Amniotic epithelial cell (primary cell): ENCODE measurements around the gene ZFAND3.
"Not testable (repeated sequence)": the region's sequence is repeated elsewhere in the genome, so short reads cannot be mapped to it uniquely, and the experiment has no call there.

ENCODE experiments used
- DNase-seq: peaks from one replicate; pipeline ENCODE4 v3.0.0-alpha.2; 2010; ENCODE audit warnings: low read depth

ZFAND3 gene

DNA sequence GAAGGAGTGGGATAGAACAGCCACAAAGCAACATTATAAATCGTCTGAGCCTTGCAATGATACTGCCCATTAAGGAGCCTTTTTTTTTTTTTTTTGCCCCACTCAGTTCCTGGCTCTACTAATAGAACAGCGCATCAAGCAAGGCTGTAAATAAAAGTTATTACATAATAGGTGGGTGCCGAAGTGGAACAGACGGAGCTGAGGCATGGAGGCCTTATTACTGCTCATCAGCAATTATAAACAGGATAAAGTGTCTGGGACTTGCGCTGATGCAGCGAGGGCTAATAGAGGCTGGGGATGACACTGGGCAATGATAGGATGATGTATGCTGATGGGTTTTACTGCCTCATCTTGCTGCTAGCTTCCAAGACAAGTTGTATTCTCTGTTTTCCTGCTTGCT lies 272.1 kb downstream of the ZFAND3 start:
- peak; percentile 22 for DNase-seq

DNA sequence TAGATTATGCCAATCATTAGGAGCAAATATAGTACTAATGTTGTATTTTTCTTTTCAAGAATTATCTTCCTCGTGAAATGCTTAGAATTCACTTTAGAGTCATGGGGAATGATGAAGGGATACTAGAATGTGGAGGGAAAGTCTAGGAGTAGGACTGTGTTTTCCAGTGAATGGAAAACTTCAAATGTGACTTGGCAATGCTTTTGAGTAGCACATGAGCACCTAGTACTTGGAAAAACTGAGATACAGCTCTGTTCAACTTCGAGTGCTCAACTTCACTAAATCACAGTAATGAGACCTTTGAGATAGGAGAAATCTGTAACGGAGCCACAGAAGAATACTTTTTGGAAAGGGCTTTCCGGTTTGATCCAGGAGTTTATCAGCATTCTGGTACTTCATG lies 272.9 kb downstream of the ZFAND3 start:
- no peak for DNase-seq

DNA sequence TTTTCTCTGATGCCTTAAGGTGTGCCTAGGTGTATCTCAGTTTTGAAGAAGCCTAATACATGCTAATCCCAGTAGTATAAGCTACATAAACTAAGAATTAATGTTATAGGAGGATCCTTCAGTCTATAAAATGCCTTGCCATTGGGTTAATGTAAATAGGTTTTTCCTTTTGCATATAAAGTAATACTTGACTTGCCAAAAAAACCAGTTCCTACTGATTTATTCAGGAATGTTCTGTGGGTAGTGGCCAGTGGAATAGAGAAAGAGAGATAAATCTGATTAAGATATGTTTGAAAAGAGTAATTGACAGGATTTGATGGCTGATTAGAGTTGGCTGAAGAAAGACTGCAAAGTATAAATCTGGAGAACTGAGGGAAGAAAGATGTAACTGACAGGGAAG lies 273.4 kb downstream of the ZFAND3 start:
- no peak for DNase-seq

DNA sequence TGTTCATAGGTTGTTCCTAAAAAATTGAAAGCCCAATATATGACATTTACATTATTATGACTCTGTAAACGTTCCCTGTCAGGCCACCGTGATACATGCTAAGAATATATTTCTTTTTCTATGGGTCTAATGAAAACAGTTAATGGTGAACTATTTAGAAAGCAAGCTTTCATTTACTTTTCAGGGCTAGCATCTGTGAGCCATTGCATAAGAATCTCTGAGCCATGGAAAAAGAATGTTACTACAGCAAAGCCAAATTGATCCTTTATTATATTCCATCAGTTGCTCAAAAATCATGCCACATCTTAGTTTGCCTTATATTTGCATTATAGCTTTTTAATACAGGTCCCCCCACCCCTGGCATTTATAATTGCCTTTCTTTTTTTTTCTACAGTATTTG lies 275.5 kb downstream of the ZFAND3 start:
- DNase-seq = peak; percentile 36

DNA sequence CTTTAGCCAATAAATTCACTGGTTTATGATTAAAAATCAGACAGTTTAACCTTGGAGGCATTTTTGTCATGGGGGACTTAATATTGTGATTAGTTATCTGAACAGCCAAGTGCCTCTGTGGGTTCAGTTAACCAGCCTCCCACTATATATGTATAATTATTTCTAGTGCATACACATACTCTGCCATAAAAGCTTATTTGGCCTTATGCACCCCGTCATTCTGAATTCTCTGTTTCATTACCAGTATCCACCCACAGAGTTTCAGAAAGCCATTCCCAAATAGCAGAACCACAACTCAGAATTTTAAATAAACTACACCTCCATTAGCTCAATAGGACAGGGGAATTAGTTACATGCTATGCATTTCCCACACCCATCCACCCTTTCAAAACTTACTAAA lies 279.7 kb downstream of the ZFAND3 start:
- DNase-seq = no peak

DNA sequence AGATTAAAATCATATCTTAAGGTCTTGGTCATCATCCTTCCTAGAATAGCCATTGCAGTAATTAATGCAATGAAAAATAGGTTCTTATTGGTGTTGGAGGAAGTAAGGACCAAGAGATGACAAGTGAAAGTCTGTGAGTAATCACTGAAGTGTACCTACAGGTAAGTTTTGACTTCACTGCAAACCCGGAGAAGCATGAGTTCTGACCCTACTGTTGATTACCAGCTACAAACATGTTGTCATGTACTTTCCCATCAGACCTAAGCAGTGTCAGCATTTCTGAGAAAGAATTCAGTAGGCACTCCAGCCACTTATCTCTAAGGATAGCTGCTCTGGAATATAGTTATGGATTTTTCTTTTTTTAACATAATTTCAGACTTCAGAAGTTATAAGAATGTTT lies 280.9 kb downstream of the ZFAND3 start:
- DNase-seq = no peak

DNA sequence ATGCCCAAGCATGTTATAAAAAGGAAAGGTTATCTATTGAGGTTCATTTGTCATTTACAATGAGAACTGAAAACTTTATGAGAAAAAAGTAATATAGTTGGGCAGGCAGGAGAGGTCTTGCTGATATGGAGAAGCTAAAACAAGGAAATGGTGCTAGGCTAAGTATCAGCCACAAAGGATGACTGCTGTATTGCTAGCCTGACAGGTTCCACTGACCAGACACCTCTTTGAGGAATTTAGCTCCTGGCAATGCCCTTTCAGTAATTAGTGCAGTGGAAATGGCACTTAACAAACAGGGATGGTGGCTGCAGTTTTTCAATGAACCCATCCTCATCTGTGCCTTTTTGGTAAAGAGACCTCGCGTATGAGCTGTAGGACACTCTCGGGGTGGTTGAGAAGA lies 284.4 kb downstream of the ZFAND3 start:
- DNase-seq = no peak

- no peak for DNase-seq
These were observed 285.5 kb downstream of the ZFAND3 start for GRCh38 chr6:38105066-38105465.

DNA sequence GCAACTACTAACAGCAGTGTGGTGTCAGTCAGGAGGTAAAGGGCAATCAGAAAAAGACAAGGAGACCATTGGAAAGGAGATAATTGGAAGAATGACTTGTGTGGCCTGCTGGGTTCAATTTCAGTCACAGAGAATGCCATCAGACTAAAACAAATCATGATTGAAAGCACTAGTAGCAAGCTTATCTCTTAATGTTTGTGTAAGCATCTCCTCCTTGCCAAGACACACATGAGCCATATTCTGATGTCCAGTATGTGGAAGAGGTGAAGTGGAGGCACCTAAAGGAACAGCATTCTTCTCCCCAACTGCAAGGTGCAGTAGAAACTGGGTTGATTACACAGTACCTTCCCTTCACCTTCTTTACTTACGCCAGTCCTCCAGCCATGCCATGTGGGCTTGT lies 287.5 kb downstream of the ZFAND3 start:
- no peak for DNase-seq

- DNase-seq = no peak
These were observed 291.0 kb downstream of the ZFAND3 start for GRCh38 chr6:38110481-38110971.

DNA sequence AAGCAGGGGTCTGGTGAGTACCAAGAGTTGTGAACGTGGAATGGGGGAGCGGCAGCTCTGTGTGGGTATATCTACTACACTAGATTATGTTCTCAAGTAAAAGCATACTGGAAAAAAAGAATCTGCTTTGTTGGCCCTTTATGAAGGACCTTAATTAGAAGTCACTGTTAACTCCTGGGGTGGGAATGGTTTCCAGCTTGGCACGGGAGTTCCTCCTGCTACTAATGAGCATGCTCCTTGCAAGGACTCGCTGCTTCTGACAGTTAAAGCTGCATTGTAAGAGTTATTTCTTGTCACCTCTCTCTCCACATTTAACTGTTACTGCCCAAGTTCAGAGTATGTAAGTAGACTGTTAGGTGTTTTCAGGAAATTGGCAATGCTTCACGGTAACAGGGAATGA lies 292.7 kb downstream of the ZFAND3 start:
- DNase-seq = no peak

DNA sequence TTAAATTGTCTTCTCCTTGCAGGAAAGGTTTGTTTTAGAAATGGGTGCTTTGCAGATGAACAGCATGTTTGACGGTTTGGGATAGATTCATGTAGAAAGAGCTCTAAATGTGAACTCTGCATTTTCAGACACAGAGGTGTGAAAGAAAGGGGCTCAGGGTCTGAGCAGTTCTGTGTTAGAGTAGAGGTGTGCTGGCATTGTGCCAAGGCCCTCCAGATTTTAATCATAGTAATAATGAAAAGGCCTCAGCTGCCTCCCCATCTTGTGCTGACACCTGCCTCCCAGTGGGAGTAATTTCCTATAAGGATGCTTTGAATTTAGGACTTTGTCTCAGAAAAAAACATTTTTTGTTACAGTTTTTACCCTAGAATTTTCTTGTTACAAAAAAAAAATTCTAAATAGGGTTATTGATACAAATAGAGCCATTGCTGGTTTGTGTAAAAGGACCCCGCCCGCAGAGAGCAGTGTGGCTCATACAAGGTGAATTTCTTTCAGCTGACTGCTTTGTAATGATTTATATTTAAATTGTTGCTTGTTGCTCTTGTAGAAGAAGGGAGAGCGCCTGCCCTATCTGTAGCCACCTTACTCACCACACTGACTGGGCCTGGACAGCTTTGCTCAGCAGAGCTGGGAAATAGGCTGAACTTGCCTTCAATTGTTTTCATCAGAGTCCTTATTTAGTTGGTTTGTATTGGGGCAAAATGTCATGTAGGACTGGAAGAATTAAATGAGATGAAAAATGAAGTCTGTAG lies 294.5 kb downstream of the ZFAND3 start:
- no peak for DNase-seq

DNA sequence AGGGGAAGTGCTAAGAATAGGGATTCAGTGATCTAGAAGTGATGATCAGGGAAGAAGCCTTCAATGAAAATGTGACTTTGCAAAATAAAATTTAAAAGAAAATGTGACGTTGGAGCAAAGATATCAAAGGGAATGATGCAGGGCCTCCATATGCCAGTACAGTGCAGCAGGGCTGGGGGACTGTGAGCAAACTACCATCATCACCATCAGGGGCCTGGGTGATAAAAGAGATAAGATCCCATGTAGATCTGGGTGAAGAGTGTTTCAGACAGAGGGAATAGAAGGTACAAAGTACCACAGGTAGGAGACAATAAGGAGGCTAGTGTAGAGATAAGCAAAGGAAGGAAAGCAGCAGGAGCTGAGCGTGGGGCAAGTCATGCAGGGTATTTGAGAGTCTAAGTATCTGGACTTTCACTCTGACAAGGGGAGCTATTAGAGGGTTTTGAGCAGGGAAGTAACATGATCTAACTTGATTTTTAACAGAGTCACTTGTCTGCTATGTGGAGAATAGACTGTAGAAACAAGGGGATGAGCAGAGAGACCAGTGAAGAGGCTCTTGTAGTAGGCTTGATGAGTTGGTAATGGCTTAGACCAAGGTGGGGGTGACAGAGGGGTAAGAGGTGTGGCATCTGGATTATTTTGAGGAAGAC lies 295.6 kb downstream of the ZFAND3 start:
- no peak for DNase-seq

GRCh38 chr6:38115626-38116008 lies 296.1 kb downstream of the ZFAND3 start:
- no peak for DNase-seq

DNA sequence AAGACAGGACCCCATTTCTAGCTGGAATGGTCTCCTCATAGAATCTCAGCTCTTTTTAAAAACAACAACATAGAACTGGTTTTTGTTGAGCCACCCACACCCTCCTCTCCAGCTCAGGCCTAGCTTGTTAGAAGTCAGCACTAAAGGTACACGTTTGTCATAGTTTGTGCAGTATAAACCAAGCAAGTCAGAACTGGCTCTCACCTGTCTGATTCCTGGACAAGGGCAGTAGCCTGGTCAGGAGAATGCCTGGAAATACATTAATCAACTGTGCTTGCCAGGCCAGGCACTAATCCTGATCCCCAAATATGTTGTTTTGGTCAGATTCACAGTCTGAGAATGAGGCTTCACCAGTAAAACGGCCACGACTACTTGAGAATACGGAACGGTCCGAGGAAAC lies 296.7 kb downstream of the ZFAND3 start:
- DNase-seq = no peak

DNA sequence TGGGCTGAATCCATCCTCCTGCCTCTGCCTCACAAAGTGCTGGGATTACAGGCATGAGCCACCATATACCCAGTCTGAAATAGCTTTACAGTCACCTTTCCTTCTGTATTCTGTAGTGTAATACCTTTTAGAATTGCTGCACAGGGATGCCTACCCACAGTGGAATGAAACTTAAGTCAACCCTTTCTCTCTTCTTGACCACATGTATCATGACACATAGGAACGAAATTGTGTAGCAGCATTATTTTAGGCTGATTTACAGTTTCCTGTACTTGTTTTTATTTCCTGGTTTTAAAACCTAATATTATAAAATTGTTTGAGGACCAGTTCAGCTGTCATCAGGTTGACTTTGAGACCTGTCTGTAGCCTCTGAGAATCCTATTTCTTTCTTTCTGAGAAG lies 297.8 kb downstream of the ZFAND3 start:
- peak; percentile 47 for DNase-seq

DNA sequence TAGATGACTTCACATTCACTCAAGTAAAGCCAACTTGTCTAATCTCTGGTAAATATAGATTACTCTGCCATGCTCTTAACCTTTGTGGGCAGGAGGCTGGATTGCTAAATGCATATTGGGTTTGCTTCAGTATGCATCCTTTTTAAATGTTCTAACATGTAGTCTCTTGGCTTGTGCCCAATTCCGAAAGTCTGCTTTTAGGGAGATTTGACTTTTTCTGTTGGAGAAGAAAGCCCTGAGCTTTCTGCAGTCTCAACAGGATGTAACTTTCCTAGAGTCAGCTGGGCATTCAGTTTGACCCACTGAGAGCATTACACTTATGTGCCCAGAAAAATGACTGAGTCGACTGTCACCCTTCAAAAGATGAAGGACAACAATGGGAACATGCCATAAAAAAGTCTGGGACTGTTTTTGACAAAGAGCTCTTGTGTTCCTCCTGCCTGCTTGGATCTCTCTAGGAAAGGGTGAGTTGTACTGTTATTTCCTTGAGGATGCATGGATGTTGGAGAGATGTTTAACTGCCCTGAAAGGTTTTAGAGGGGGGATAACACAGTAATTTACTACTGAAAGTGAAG lies 299.4 kb downstream of the ZFAND3 start:
- DNase-seq = no peak

GRCh38 chr6:38119516-38119915 lies 300.0 kb downstream of the ZFAND3 start:
- DNase-seq = no peak

GRCh38 chr6:38124224-38124926 lies 304.8 kb downstream of the ZFAND3 start:
- not testable (repeated sequence) for DNase-seq

DNA sequence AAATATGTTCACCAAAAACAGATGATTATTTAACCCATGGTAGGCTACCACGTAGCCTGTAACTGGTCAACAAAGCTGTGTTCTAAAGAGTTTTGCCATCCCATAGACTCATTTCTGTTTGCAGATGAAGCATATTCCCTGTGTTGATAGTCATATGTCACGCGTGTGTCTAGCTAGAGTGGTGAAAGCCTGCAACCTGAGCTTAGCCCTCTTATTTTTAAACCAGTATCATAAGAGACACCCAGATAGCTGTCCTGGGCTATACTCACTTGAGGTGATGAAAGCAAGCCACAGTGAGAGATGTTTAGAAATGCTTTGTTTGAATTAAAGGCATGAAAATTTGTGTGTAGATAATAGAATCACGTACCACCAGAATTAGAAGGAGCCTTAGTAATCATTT lies 307.8 kb downstream of the ZFAND3 start:
- no peak for DNase-seq

DNA sequence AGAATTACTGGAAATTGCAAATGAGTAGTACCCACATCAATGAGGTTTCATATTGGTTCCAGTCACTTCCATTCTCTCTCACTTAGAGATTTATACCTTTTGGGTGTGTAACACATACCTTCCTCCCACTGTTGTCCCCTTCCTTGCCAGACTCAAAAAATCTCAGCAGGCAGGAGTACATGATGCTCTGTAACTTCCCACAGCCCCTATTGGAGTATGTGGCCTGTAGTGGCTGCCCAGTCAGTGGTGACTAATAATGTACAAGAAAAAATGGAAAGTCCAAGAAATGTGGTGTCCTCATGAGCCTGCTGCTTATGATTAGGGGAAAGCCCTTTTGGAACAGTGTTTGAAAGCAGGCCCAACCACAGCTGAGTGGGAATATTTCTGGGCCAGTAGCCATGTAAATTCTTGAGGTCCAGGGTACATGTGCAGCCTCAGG lies 312.0 kb downstream of the ZFAND3 start:
- DNase-seq = peak; percentile 96

DNA sequence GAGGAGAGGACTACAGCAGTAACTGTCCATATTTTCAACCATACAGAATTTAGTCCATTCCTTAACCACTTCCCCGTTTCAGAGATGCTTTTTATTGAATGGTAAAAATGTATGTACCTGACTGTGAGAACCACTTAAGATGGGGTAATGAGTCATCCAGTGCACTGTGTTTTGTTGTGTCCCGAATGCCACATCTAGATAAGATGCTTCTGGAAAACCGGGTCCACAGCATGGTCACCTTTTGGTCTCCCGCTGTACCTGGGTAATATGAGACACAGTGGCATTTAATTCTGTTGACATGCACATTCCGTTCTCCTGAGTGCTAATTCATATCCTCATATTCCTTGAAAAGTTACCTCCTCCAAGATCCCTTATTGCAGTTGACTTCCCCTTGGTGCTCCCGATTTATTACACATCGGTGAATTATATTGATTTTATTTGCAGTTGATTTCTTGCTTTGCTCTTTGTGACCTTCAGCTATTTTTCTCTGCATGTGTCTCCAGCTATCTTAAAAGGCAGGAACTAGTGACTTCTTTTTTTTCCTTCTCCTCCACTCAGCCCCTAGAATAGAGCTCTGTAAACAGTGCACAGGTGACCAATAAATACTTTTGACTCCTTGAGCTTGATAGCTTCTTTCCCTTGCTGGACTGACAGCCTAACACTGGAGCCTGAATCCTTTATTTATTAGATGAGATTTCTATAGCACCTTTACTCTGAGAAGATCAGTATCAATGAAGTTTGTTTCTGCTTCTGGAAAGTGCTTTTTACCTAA lies 314.6 kb downstream of the ZFAND3 start:
- DNase-seq = no peak
